NT2/D1 (cell line): ENCODE data around the gene TNS4.

Experiments
- DNase-seq: peaks from one replicate; pipeline ENCODE4 v3.0.0-alpha.2; 2011; ENCODE audit warnings: low read depth, low spot score
- H3K27me3 ChIP-seq: 2 replicates; pipeline ENCODE4 v1.6.0; 2011; ENCODE audit warnings: mild to moderate bottlenecking; ENCODE audit not compliant: insufficient read length, insufficient read depth
- H3K36me3 ChIP-seq: 2 replicates; pipeline ENCODE4 v1.6.1; 2011; ENCODE audit warnings: mild to moderate bottlenecking, low read length, mixed read lengths; ENCODE audit not compliant: insufficient read depth, insufficient read length
- H3K4me1 ChIP-seq: 2 replicates; pipeline ENCODE4 v1.5.1; 2011; ENCODE audit not compliant: insufficient read depth, insufficient read length
- H3K4me3 ChIP-seq: 2 replicates; pipeline ENCODE4 v1.5.1; 2011; ENCODE audit warnings: low read depth; ENCODE audit not compliant: insufficient read length
- H3K9ac ChIP-seq: 2 replicates; pipeline ENCODE4 v1.6.0; 2011; ENCODE audit warnings: low read depth; ENCODE audit not compliant: insufficient read length
- H3K9me3 ChIP-seq: 2 replicates; pipeline ENCODE4 v1.5.1; 2011; ENCODE audit warnings: mild to moderate bottlenecking, low read length; ENCODE audit not compliant: insufficient read depth
- SUZ12 ChIP-seq: IDR thresholded peaks from 2 replicates; pipeline ENCODE4 v1.6.1; 2011; ENCODE audit not compliant: insufficient read length, insufficient read depth; ENCODE audit errors: extremely low read depth
- YY1 ChIP-seq: IDR thresholded peaks from 2 replicates; pipeline ENCODE4 v1.6.1; 2011; ENCODE audit not compliant: insufficient read length, insufficient read depth
- ZNF274 ChIP-seq: IDR thresholded peaks from 2 replicates; pipeline ENCODE4 v1.6.1; 2011; ENCODE audit warnings: mild to moderate bottlenecking, low read depth, low read length

TNS4 gene

DNA sequence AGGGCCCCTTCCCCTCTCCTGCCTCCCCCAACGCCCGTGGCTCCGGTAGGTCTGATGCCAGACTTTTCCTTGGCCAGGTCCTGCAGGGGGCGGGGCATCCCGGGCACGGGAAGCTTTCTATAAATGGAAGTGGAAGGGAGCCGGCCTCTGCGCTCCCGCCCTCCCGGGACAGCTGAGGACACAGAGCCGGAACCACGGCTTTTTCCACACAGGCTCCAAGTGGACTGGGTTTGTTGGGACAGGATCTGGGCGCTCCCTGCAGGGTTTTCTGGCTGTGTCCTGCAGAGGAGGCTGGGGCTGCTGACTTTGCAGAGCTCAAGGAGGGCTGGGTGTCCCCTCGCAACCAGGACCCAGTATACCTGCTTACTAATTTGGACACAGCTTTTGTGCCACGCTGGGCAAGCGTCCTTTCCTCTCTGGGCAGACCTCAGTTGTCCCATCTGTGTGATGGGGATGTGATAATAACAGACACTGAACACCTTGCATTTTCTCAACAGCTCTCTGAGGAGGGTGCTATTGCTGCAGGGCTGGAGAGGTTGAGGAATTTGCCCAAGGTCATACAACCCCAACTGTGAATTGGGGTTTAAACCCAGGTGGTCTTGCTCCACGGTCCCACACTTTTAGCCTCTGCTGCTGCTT lies 1.8 kb downstream of the TNS4 start:
- Histone ChIP-seq H3K9ac (peak overlapping the region; percentile 6), H3K4me3 (no peak overlapping the region), H3K4me1 (peaks cover 17% of the 10 kb centered on the region), H3K27me3 (no peaks in the 10 kb centered on the region), H3K36me3 (no peaks in the 10 kb centered on the region), H3K9me3 (peaks cover 8% of the 10 kb centered on the region; the same call in 1 of the 2 replicates)
- DNase-seq: no peak
- TF ChIP-seq ZNF274 (no peak), SUZ12 (no peak), YY1 (no peak)

DNA sequence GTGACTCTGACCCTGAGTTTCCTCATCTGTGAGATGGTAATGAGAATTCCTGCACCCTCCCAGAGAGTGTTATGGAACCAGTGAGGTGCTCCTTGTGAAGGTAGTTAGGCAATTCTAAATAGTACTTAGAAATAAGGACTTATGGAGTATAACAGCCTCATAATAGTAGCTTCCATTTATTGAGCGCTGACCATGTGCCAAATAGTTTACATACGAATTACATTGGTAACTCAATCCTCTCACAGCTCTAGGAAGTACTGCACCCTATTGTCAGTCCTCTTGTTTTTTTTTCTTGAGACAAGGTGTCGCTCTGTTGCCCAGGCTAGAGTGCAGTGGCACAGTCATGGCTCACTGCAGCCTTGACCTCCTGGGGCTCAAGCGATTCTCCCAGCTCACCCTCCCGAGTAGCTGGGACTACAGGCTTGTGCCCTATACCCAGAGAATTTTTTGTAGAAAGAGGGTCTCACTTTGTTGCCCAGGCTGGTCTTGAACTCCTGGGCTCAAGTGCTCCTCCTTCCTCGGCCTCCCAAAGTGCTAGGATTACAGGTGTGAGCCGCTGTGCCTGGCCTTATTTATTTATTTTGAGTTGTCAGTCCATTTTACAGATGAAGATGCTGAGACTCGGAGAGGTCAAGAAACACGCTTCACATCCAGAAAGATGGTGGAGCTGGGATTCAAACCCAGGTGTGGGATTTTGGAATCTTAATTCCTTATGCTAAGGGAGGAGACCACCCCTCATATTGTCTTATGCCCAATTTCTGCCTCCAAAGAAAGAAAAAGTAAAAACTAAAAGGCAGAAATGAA lies 2.9 kb downstream of the TNS4 start:
- Histone ChIP-seq H3K4me3 (no peak overlapping the region), H3K9me3 (peaks cover 7% of the 10 kb centered on the region; the same call in 1 of the 2 replicates), H3K4me1 (peaks cover 17% of the 10 kb centered on the region), H3K27me3 (no peaks in the 10 kb centered on the region), H3K9ac (no peak overlapping the region), H3K36me3 (no peaks in the 10 kb centered on the region)
- TF ChIP-seq YY1: no peak
- no peak for TF ChIP-seq SUZ12
- TF ChIP-seq ZNF274: no peak
- DNase-seq: no peak

DNA sequence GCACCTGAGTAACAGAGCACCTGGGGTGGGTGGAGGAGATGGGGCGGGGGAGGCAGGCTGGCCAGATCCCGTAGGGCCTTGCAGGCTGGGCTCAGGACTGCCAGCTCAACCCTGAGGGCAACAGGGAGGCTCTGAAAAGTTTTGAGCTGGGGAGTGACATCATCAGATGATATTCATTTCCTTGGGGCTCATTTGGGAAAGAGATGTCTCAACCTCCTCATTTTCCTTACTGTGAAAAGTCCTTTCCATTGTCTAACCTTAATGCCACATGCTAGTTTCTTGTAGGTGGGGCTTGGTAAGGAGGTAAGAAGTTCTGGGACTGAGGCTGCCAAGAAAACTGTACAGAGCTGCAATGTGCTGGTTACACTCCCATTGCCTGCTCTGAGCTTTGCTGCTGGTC lies 3.7 kb downstream of the TNS4 start:
- Histone ChIP-seq H3K9me3 (no peaks in the 10 kb centered on the region), H3K4me3 (no peak overlapping the region), H3K36me3 (no peaks in the 10 kb centered on the region), H3K27me3 (no peaks in the 10 kb centered on the region), H3K4me1 (peaks cover 17% of the 10 kb centered on the region), H3K9ac (no peak overlapping the region)
- TF ChIP-seq YY1 (no peak), ZNF274 (no peak), SUZ12 (no peak)
- no peak for DNase-seq

DNA sequence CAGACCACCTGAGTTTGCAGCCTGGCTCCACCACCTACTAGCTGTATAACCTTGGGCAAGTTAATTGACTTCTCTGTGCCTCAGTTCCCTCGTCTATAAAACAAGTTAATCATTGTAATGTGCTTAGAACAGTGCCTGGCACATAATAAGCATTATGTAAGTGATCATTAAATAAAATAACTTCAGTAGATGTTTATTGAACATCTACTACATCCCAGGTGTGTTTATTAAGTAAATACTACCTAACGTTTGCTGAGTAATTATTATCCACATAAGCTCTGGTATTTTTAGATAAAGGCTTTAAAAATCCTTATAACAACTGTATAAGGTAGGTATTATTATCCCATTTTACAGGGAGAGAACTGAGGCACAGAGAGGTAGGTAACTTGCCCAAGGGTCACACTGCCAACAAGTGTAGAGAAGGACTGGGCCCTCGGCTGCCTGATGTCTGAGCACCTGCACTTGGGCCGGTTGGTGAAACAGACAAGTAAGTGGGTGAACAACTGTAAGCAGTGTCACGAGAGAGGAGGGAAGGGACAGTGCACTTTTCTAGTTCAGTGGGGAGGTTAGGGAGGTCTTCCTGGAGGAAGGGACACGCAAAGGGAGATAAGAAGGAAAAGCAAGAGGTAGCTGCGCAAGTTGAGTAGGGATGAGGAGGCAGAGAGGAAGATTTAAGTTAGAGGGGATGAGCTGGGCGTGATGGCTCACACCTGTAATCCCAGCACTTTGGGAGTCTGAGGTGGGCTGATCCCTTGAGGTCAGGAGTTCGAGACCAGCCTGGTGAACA lies 4.6 kb downstream of the TNS4 start:
- H3K9ac ChIP-seq: no peak overlapping the region

DNA sequence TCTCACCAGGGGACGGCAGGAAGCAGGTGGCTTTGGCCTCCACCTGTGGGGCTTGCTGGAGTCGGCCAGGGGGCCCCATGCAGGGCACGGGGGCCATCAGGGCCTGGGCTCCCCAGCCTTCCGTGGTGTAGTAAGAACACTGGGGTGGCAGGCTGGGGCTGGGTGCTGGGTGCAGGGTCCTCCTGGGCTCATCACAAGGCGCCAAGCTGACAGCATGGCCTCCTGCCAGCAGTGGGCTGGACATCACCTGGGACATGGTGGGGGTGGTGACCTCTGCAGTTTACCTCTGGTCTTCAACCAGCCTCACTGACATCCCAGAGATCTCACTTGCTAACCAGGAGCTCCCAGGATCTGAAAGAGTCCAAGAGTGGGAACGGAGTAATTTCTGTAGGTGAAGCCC lies 5.3 kb downstream of the TNS4 start:
- H3K9ac ChIP-seq: no peak overlapping the region
- no peaks in the 10 kb centered on the region for H3K9me3 ChIP-seq
- H3K36me3 ChIP-seq: no peaks in the 10 kb centered on the region
- no peak overlapping the region for H3K4me3 ChIP-seq
- peaks cover 23% of the 10 kb centered on the region for H3K4me1 ChIP-seq
- no peak for DNase-seq
- H3K27me3 ChIP-seq: no peaks in the 10 kb centered on the region
- TF ChIP-seq YY1: no peak
- no peak for TF ChIP-seq SUZ12
- no peak for TF ChIP-seq ZNF274

More for the DNA sequence above, 4.6 kb downstream of the TNS4 start:
- Histone ChIP-seq H3K9me3 (no peaks in the 10 kb centered on the region), H3K4me3 (no peak overlapping the region), H3K4me1 (peaks cover 20% of the 10 kb centered on the region), H3K27me3 (no peaks in the 10 kb centered on the region), H3K36me3 (no peaks in the 10 kb centered on the region)
- DNase-seq: no peak
- TF ChIP-seq SUZ12: no peak
- TF ChIP-seq ZNF274: no peak
- no peak for TF ChIP-seq YY1

DNA sequence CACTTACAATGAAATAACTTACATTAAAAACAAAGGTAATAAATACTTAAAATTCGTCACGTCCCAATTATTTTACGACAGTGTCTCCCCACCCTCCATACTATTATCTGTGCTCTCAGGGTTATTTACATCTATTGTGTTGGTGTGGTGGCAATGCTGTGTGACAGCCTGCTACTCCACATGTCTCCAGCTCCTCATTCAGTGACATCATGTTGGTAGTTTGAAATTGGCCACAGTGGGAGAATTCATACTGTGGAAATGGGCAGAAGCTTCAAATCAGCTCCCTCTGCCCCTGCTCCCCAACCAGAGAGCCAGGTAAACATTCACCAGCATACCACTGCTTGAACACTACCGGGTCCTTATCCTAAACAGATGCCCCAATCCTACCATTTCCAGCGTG lies 6.3 kb downstream of the TNS4 start:
- no peaks in the 10 kb centered on the region for H3K9me3 ChIP-seq
- TF ChIP-seq SUZ12 (no peak), ZNF274 (no peak), YY1 (no peak)
- no peak overlapping the region for H3K4me3 ChIP-seq
- H3K27me3 ChIP-seq: no peaks in the 10 kb centered on the region
- no peaks in the 10 kb centered on the region for H3K36me3 ChIP-seq
- no peak overlapping the region for H3K9ac ChIP-seq
- no peak for DNase-seq
- H3K4me1 ChIP-seq: peaks cover 25% of the 10 kb centered on the region
